IMR-90 (cell line): ENCODE data around the gene NOS1AP. TPM values are rescaled to one million over a fixed set of nuclear protein-coding genes. Genes with fewer than 3 reads are reported as not detected.

Experiments
- ATAC-seq: fragments of 200-7000 bp; cut with Tn5 transposase; 2 replicates; pipeline ENCODE4 v1.9.1; 2020; ENCODE audit warnings: low read depth, mild to moderate bottlenecking, moderate library complexity
- BruUV-seq: library from RNA; stranded (reverse); fragments of 400-500 nt; replicated peaks from 2 replicates; lab custom pipeline; 2021; lab: Mats Ljungman, UMichigan
- CTCF ChIA-PET: fragments of 300-600 bp; formaldehyde crosslinking; extraction: SDS; loops from one replicate; lab custom pipeline; 2021; ENCODE audit warnings: antibody characterized with exemption; lab: Yijun Ruan, JAX
- POLR2A ChIA-PET: fragments of 300-600 bp; sonication (Branson Sonifier 250); formaldehyde crosslinking; loops from one replicate; lab custom pipeline; 2022; ENCODE audit warnings: antibody characterized with exemption; ENCODE audit not compliant: unreplicated experiment; lab: Charles Lee
- DNase-seq: peaks from one replicate; pipeline ENCODE4 v3.0.0; 2013
- H2AFZ ChIP-seq: replicated peaks from 2 replicates; pipeline ENCODE3; 2013; ENCODE audit warnings: low read length, mild to moderate bottlenecking; ENCODE audit not compliant: poor library complexity
- H2AK5ac ChIP-seq: 2 replicates; pipeline ENCODE4 v1.6.1; 2013; ENCODE audit warnings: low read depth, low read length, inconsistent platforms
- H2AK9ac ChIP-seq: replicated peaks from 2 replicates; pipeline ENCODE3; 2013; ENCODE audit warnings: mild to moderate bottlenecking, low read depth, low read length, moderate library complexity; ENCODE audit not compliant: poor library complexity
- H2BK120ac ChIP-seq: 2 replicates; pipeline ENCODE4 v1.6.1; 2013; ENCODE audit warnings: low read depth, low read length, inconsistent platforms
- H2BK15ac ChIP-seq: 3 replicates; pipeline ENCODE4 v1.6.1; 2013; ENCODE audit warnings: low read depth, low read length, inconsistent platforms
- H2BK20ac ChIP-seq: 2 replicates; pipeline ENCODE4 v1.6.1; 2013; ENCODE audit warnings: low read depth, mild to moderate bottlenecking, inconsistent platforms, low read length, moderate library complexity
- H2BK5ac ChIP-seq: 2 replicates; pipeline ENCODE4 v1.6.1; 2013; ENCODE audit warnings: mild to moderate bottlenecking, low read depth, low read length, inconsistent platforms; ENCODE audit not compliant: poor library complexity, severe bottlenecking
- H3K14ac ChIP-seq: replicated peaks from 2 replicates; pipeline ENCODE4 v1.6.1; 2013; ENCODE audit warnings: low read depth, low read length, inconsistent platforms
- H3K18ac ChIP-seq: 2 replicates; pipeline ENCODE4 v1.6.1; 2013; ENCODE audit warnings: low read depth, low read length, control low read depth
- H3K23ac ChIP-seq: 2 replicates; pipeline ENCODE4 v1.6.1; 2013; ENCODE audit warnings: low read depth, low read length, inconsistent platforms
- H3K27ac ChIP-seq: 2 replicates; pipeline ENCODE4 v1.5.1; 2013; ENCODE audit warnings: mild to moderate bottlenecking, control low read depth, low read length; ENCODE audit not compliant: insufficient read depth
- H3K27me3 ChIP-seq: 2 replicates; pipeline ENCODE4 v1.6.1; 2013; ENCODE audit warnings: low read length; ENCODE audit not compliant: control insufficient read depth, insufficient read depth
- H3K36me3 ChIP-seq: 2 replicates; pipeline ENCODE4 v1.6.1; 2013; ENCODE audit warnings: low read length, mixed read lengths; ENCODE audit not compliant: control insufficient read depth, insufficient read depth
- H3K4ac ChIP-seq: 2 replicates; pipeline ENCODE4 v1.6.1; 2013; ENCODE audit warnings: low read depth, low read length, inconsistent platforms
- H3K4me1 ChIP-seq: 2 replicates; pipeline ENCODE4 v1.6.1; 2013; ENCODE audit warnings: low read length, mixed read lengths; ENCODE audit not compliant: control insufficient read depth, insufficient read depth
- H3K4me2 ChIP-seq: 2 replicates; pipeline ENCODE4 v1.6.1; 2013; ENCODE audit warnings: low read depth, mild to moderate bottlenecking, control low read depth, low read length, moderate library complexity
- H3K4me3 ChIP-seq: 2 replicates; pipeline ENCODE4 v1.5.1; 2013; ENCODE audit warnings: low read depth, mild to moderate bottlenecking, control low read depth, low read length, moderate library complexity; ENCODE audit not compliant: insufficient read depth
- H3K56ac ChIP-seq: 2 replicates; pipeline ENCODE4 v1.6.1; 2013; ENCODE audit warnings: low read length, inconsistent platforms; ENCODE audit not compliant: insufficient read depth; ENCODE audit errors: extremely low read depth
- H3K79me1 ChIP-seq, 2 experiments: 2 replicates each; pipeline ENCODE4 v1.6.1; 2013; ENCODE audit warnings: low read length in 2 of 2, inconsistent platforms in 1 of 2, low read depth in 1 of 2
- H3K9ac ChIP-seq: 2 replicates; pipeline ENCODE4 v1.6.1; 2013; ENCODE audit warnings: low read depth, low read length, control low read depth
- H3K9me1 ChIP-seq: 2 replicates; pipeline ENCODE4 v1.6.1; 2013; ENCODE audit warnings: low read length, inconsistent platforms; ENCODE audit not compliant: insufficient read depth
- H3K9me3 ChIP-seq: 2 replicates; pipeline ENCODE4 v1.6.1; 2013; ENCODE audit warnings: low read length; ENCODE audit not compliant: control insufficient read depth, insufficient read depth
- H4K20me1 ChIP-seq: 2 replicates; pipeline ENCODE4 v1.6.1; 2013; ENCODE audit warnings: low read length, inconsistent platforms; ENCODE audit not compliant: insufficient read depth
- H4K5ac ChIP-seq: 2 replicates; pipeline ENCODE4 v1.6.1; 2013; ENCODE audit warnings: mild to moderate bottlenecking, low read depth, low read length, control low read depth
- H4K8ac ChIP-seq, 2 experiments: 2 replicates each; pipeline ENCODE4 v1.6.1; 2013; ENCODE audit warnings: low read depth in 2 of 2, low read length in 2 of 2, control low read depth in 1 of 2, inconsistent platforms in 1 of 2
- H4K91ac ChIP-seq: 2 replicates; pipeline ENCODE4 v1.6.1; 2013; ENCODE audit warnings: low read depth, low read length, inconsistent platforms; ENCODE audit not compliant: insufficient read depth
- BHLHE40 ChIP-seq: fragments of 150-350 bp; IDR thresholded peaks from 2 replicates; pipeline ENCODE4 v1.6.1; 2016; ENCODE audit warnings: mild to moderate bottlenecking, low read depth, low read length
- ELK1 ChIP-seq: fragments of 150-350 bp; IDR thresholded peaks from 2 replicates; pipeline ENCODE4 v1.6.1; 2016; ENCODE audit warnings: low read depth, mild to moderate bottlenecking, low read length, moderate library complexity, borderline replicate concordance
- WGBS, 2 experiments: methylation state at CpG; one replicate each; pipeline versions ENCODE4 v1.1.5 to v1.1.7; 2013; ENCODE audit warnings: missing lambda C conversion rate in 2 of 2; ENCODE audit not compliant: insufficient read length in 1 of 2; ENCODE audit errors: extremely low coverage in 2 of 2; 5-methylcytosine and 5-hydroxymethylcytosine counted together
- dilution Hi-C: fragments of 300-500 bp; cut with HindIII; formaldehyde crosslinking; loops from one replicate; pipeline ENCODE4 v1.14.3; 2018; ENCODE audit warnings: low sequenced_read_pairs; ENCODE audit not compliant: unreplicated experiment
- in situ Hi-C: fragments of 300-500 bp; cut with MboI; formaldehyde crosslinking; loops from 3 replicates; pipeline ENCODE4 v1.14.3; 2019; ENCODE audit warnings: low sequenced_read_pairs, inconsistent platforms, mixed read lengths
- intact Hi-C: fragments of 100-400 bp; cut with micrococcal nuclease; formaldehyde crosslinking; loops from 2 replicates; pipeline ENCODE4 v1.10.0; 2022
- polyA plus RNA-seq, 3 experiments: library from polyadenylated mRNA; depleted of rRNA; stranded (reverse); fragments of >200 nt; gene quantifications; 2 replicates each; pipeline ENCODE4 v1.2.3, GENCODE V29; 2012; ENCODE audit warnings: low replicate concordance in 1 of 3
- total RNA-seq: library from RNA; depleted of rRNA; stranded (reverse); fragments of >200 nt; gene quantifications from 2 replicates; pipeline ENCODE4 v1.2.3, GENCODE V29; 2012

The NOS1AP gene
- total and polyA plus RNA-seq, 2 of the 4 experiments (the other 2 are of a cell fraction): 0.18 to 0.19 TPM

- no peaks in the 10 kb centered on the region for H4K20me1 ChIP-seq
- peaks cover 4% of the 10 kb centered on the region for H3K9me3 ChIP-seq
- H3K9me1 ChIP-seq: no peaks in the 10 kb centered on the region
- H3K14ac ChIP-seq: no peak overlapping the region
- H2AK5ac ChIP-seq: no peak overlapping the region
- H2AK9ac ChIP-seq: no peak overlapping the region
- H3K27ac ChIP-seq: no peak overlapping the region
- no peak overlapping the region for H2BK15ac ChIP-seq
- in situ Hi-C loops: no loop called here
- no peak for ATAC-seq
- no peak overlapping the region for H2BK120ac ChIP-seq
- no peak overlapping the region for H4K5ac ChIP-seq
- H3K56ac ChIP-seq: no peak overlapping the region
- no peaks in the 10 kb centered on the region for H3K79me1 ChIP-seq
- no peak for DNase-seq
- no peak overlapping the region for H4K91ac ChIP-seq
- no peak overlapping the region for H4K8ac ChIP-seq
- H3K9ac ChIP-seq: no peak overlapping the region
- no peak overlapping the region for H3K23ac ChIP-seq
- H3K27me3 ChIP-seq: peaks cover 4% of the 10 kb centered on the region
- intact Hi-C loops: no loop called here
- H2AFZ ChIP-seq: no peak overlapping the region
- CTCF ChIA-PET: no interaction called here
- no peak overlapping the region for H3K4me2 ChIP-seq
- no peak overlapping the region for H3K18ac ChIP-seq
- no peak overlapping the region for H3K4ac ChIP-seq
- TF ChIP-seq BHLHE40 (no peak), ELK1 (no peak)
- dilution Hi-C loops: no loop called here
- POLR2A ChIA-PET: no interaction called here
- H3K36me3 ChIP-seq: no peaks in the 10 kb centered on the region
- H3K4me1 ChIP-seq: no peaks in the 10 kb centered on the region
- no peak overlapping the region for H2BK5ac ChIP-seq
- no peak overlapping the region for H3K4me3 ChIP-seq
- no CpG with 5 or more reads among the region's 1 CpG for WGBS, 2 experiments
- BruUV-seq: no TSS peak
- no peak overlapping the region for H2BK20ac ChIP-seq
Measured at GRCh38 chr1:162079030-162079429, 9.5 kb downstream of the NOS1AP start.
